ENCODE data around the gene NEGR1.

The NEGR1 gene

GRCh38 chr1:71666609-71667008 is 615.7 kb downstream of the NEGR1 start:
- DNase-seq (ENCODE audit: extremely low read depth, insufficient read length) = no peak
- no peaks in the 10 kb centered on the region for H3K36me3 ChIP-seq (ENCODE audit: control insufficient read depth, insufficient read depth, low read length)
- no peak overlapping the region for H3K4me3 ChIP-seq (replicated peaks; ENCODE audit: low read depth, low read length)
- H3K27me3 ChIP-seq (replicated peaks; ENCODE audit: control insufficient read depth, insufficient read depth, low read length) = no peaks in the 10 kb centered on the region
- TF ChIP-seq CTCF (IDR thresholded peaks at IDR 0.05; ENCODE audit: insufficient read depth, low read length, poor library complexity, severe bottlenecking) = no peak

- no peak for TF ChIP-seq CTCF (IDR thresholded peaks at IDR 0.05; ENCODE audit: insufficient read depth, low read length, poor library complexity, severe bottlenecking)
- Histone ChIP-seq H3K27me3 (replicated peaks; ENCODE audit: control insufficient read depth, insufficient read depth, low read length) (no peaks in the 10 kb centered on the region), H3K36me3 (ENCODE audit: control insufficient read depth, insufficient read depth, low read length) (no peaks in the 10 kb centered on the region), H3K4me3 (replicated peaks; ENCODE audit: low read depth, low read length) (no peak overlapping the region)
- DNase-seq (ENCODE audit: extremely low read depth, insufficient read length) = no peak
Observed at GRCh38 chr1:71660411-71660810, 621.9 kb downstream of the NEGR1 start.

GRCh38 chr1:71657891-71658679 is 624.3 kb downstream of the NEGR1 start:
- no peak for DNase-seq (ENCODE audit: extremely low read depth, insufficient read length)
- TF ChIP-seq CTCF (IDR thresholded peaks at IDR 0.05; ENCODE audit: insufficient read depth, low read length, poor library complexity, severe bottlenecking) = no peak
- Histone ChIP-seq H3K36me3 (ENCODE audit: control insufficient read depth, insufficient read depth, low read length) (no peaks in the 10 kb centered on the region), H3K4me3 (replicated peaks; ENCODE audit: low read depth, low read length) (no peak overlapping the region), H3K27me3 (replicated peaks; ENCODE audit: control insufficient read depth, insufficient read depth, low read length) (no peaks in the 10 kb centered on the region)

- Histone ChIP-seq H3K4me3 (replicated peaks; ENCODE audit: low read depth, low read length) (no peak overlapping the region), H3K36me3 (ENCODE audit: control insufficient read depth, insufficient read depth, low read length) (no peaks in the 10 kb centered on the region), H3K27me3 (replicated peaks; ENCODE audit: control insufficient read depth, insufficient read depth, low read length) (no peaks in the 10 kb centered on the region)
- DNase-seq (ENCODE audit: extremely low read depth, insufficient read length) = no peak
- TF ChIP-seq CTCF (IDR thresholded peaks at IDR 0.05; ENCODE audit: insufficient read depth, low read length, poor library complexity, severe bottlenecking) = no peak
Observed at GRCh38 chr1:71656902-71657301, 625.4 kb downstream of the NEGR1 start.

- H3K36me3 ChIP-seq (ENCODE audit: control insufficient read depth, insufficient read depth, low read length) = no peaks in the 10 kb centered on the region
- H3K4me3 ChIP-seq (replicated peaks; ENCODE audit: low read depth, low read length) = no peak overlapping the region
Observed at GRCh38 chr1:71655604-71656003, 626.7 kb downstream of the NEGR1 start.

More at GRCh38 chr1:71655604-71656003, 626.7 kb downstream of the NEGR1 start:
- no peak for DNase-seq (ENCODE audit: extremely low read depth, insufficient read length)
- no peaks in the 10 kb centered on the region for H3K27me3 ChIP-seq (replicated peaks; ENCODE audit: control insufficient read depth, insufficient read depth, low read length)
- TF ChIP-seq CTCF (IDR thresholded peaks at IDR 0.05; ENCODE audit: insufficient read depth, low read length, poor library complexity, severe bottlenecking) = no peak
